ENCODE data around the gene BTBD19. TPM values are rescaled to one million over a fixed set of nuclear protein-coding genes. Genes with fewer than 3 reads are reported as not detected.

Gene BTBD19
- 5.2 and 13.2 TPM in 2 replicates for total RNA-seq

DNA sequence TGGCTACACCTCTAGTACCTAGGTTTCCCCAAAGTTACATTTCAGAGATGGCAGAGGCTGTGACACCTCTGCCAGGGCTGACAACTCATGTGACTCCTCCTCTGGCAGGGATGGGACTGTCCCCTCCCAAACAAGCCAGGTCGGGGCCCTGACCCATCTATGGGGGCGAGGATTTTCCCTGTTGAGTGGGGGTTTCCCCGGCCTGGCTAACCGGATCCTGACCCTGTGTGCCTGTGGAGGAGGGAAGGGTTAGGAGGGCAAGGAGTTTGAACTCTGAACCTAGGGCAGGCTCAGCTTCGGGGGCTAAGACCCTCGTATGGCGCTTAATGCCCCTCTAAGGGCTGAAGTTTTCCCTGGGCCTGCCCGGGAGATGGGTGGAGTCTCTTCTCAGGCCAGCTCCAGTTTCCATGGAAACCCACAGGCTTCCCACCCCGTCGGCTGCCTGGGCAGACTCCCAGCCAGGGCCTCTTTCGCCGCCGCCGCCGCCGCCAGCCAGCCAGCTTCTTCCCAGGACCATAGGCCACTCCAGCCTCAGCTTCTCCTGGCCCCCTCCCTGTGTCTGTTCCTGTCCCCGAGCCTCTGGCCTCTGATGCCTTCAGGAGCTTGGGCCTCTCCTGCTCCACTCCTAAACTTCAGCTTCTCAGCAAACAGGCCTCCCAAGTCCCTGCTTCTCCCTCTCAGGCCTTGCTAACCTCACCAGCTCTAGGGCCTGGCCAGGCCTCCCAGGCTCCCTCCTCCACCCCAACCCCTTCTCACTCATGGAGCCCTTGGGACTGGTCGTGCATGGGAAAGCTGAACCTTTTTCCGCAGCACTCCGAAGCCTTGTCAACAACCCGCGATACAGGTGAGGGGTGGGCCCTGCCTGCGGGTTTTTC lies at the start of gene BTBD19:
BTBD19 (plus strand) TSS at position 461 of the 875 bp plus-strand sequence; CDS start at position 759, 298 bp downstream.

DNA sequence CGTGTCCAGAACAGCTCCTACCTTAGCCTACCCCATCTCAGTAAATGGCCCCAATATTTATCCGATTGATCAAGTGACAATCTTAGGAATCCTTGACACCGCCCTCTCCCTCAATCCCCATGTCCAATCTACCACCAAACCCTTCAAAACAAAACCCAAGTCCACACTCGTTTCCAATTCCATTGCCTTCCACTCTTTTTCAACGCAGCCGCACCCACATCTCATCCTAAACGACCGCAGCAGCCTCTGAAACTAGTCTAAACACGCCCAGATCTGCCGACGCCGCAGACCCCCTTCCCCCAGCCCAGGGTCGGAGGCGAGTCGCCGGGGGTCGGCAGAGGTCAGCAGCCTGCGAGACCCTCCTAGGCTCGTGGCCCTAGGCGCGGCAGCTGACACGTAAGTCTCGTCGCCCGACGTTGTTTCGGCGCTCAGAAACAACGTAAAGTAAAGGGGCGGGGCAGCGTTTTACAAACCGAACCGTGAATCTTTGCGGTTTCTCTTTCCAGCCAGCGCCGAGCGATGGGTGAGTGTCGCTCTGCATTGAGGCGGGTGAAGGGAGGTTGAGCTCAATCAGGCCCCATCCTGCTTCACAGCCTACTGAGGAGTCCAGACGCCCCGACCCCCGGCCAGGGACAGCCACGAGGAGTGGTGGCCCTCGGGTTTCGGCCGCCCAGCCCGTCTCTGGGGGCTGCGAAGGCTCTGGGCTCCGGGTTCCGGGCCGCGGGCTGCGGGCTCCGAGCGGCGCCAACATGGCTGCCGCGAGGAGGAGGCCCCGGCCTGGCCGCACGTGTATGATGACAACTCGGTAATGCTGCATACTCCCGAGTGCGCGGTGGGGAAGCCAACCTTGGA lies 33.0 kb upstream of the BTBD19 start, which contains the start of gene RPS8:
RPS8 (plus strand) TSS at position 463 of the 852 bp plus-strand sequence; CDS start at position 520, 57 bp downstream.

DNA sequence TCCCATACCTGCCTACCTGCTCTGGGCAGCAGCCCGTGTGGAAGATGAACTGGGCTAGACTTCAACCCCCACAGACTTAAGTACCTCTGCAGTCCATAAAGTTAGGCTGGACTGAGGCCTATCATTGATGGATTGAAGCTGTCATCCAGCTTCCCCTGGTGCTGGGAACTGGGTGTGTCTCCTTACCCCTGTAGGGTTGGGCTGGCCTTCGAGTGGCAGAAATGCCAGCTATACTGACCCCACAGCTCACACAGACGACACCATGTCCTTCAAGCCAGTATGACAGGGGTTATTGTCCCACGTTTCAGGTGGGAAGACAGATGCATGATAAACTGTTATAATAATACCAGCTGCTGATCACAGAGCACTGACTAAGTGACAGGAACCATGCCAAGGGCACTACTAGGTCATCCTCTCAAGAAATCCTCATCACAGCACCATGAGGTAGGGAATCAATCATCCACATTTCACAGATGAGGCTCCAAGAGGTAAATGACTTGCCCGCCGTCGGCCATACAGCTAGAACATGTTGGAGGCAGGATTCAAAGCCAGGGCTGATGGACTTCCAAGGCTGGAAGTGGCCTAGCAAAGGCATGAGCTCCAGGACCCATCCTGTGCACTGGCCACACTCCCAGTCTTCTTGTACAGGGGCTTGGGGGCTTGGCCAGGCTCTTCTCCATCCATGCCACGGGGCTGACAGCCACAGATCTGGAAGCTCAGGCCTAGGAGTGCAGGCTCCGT lies 20.0 kb upstream of the BTBD19 start, which contains the start of gene BEST4:
BEST4 (minus strand) TSS at position 51 of the 741 bp plus-strand sequence. CDS start 465 bp downstream, outside the sequence.

DNA sequence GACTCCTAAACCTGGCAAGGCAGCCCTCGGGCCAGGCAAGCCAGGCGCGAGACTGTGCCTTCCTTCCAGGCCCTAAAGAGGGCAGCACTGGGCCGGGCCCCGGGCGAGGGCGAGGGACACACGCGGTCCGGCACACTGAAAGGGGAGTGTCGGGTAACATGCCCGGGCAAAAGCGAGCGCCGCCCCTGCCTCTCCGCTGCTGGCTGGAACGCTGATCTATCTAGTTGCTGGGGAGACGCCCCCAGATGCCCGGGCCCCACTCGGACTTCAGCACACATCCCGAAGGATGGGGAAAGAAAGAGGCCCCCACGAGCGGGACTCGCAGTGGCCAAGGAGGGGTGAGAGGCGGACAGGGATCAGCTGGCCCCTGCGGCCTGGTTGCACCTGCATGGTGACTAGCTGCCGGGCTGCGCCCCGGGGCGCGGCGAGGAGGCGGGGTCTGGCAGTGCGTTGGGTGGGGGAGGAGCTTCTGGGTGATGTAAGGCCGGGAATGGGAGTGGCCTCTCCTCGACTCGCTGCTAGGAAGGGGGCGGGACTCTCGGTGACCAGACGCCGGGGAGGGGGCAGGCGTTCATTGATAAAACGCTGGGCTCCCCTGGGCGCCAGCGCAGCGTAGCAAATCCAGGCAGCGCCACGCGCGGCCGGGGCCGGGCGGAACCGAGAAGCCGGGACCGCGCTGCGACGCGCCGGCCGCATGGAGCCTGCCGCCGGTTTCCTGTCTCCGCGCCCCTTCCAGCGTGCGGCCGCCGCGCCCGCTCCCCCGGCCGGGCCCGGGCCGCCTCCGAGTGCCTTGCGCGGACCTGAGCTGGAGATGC lies 8.3 kb upstream of the BTBD19 start, which contains the start of gene PLK3:
PLK3 (plus strand) TSS at position 608 of the 815 bp plus-strand sequence; CDS start at position 695, 87 bp downstream.

DNA sequence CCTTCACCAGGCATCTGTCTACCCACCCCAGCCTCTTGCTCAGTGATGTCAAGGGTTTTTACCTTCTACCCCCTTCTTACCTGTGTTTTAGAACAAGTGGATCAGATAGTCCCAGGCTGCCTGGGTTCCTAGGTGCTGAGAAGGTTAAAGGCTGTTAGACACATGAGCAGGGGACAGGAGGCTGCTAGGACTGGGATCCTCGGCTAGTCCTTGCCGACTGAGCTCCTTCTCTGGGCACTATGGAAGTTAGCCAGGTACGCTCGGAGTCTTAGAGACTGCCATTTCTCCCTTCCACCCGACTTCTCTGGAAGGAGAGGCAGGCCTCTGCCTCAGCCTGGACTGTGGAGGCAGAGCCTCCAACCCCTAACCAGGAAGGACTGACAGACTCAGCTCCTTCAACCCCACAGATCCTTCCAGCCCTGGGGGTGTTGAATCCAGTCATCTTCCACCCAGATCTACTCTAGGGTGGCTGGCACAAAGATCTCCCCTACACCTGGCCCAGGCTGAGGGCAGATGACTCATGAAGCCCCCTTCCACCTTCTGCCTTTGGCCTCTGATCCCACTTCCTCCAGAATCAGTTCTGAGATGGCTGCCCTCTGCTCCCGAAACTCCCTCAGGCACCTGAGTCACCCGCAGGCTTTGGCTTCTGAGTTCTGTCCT lies 1.5 kb upstream of the BTBD19 start, which contains the start of gene DYNLT4:
DYNLT4 (minus strand) TSS at position 648 of the 660 bp plus-strand sequence. CDS start 683 bp downstream, outside the sequence.

GRCh38 chr1:44842862-44843655 lies 34.7 kb downstream of the BTBD19 start, which contains the start of gene PTCH2:
Gene PTCH2, minus strand, starts transcription at chr1:44843253. Its CDS starts 321 bp downstream, at chr1:44842932.

Other genes starting within 250 kb of the BTBD19 start
- 1.7 and 2.2 TPM in 2 replicates for gene TMEM53, start 134.0 kb upstream of the BTBD19 start, total RNA-seq
- not detected in 2 replicates for gene ARMH1, start 133.8 kb upstream of the BTBD19 start, total RNA-seq
- gene RNU5D-1, start 77.4 kb upstream of the BTBD19 start, total RNA-seq, result not detected in 2 replicates
- gene KIF2C, start 68.7 kb upstream of the BTBD19 start, total RNA-seq, result 9.9 and 24.7 TPM in 2 replicates
- gene RPS8, start 33.0 kb upstream of the BTBD19 start, total RNA-seq, result 2,039 and 2,279 TPM in 2 replicates
- 0.09 TPM in 1 of 2 replicates, not detected in the other for gene BEST4, start 20.4 kb upstream of the BTBD19 start, total RNA-seq
- gene PLK3, start 8.1 kb upstream of the BTBD19 start, total RNA-seq, result 25.5 and 27.5 TPM in 2 replicates
- 0.09 and 0.28 TPM in 2 replicates for gene DYNLT4, start 1.2 kb upstream of the BTBD19 start, total RNA-seq
- gene PTCH2, start 34.7 kb downstream of the BTBD19 start, total RNA-seq, result under 0.01 and 0.18 TPM in 2 replicates
- gene EIF2B3, start 178.1 kb downstream of the BTBD19 start, total RNA-seq, result 39.2 and 48.9 TPM in 2 replicates
- gene HECTD3, start 202.8 kb downstream of the BTBD19 start, total RNA-seq, result 27.3 and 27.5 TPM in 2 replicates
- gene UROD, start 203.7 kb downstream of the BTBD19 start, total RNA-seq, result 162 and 250 TPM in 2 replicates

Data from endothelial cell of coronary artery (primary cell).